Natural killer cell treated with Interleukin-12 subunit alpha and Interleukin-12 subunit beta and Interleukin-15 and Interleukin-18, amount 100 ng/mL, for 72 hours (primary cell): ENCODE measurements around the gene GLO1. TPM values are rescaled to one million over a fixed set of nuclear protein-coding genes. Genes with fewer than 3 reads are reported as not detected.

Experiments
- ATAC-seq, 2 donors: fragments of 150-1000 bp; cut with Tn5 transposase in 1 of 2; sonication (Bioruptor Pico), chemical (Tn5 transposase) in 1 of 2; 2 replicates each; pipeline ENCODE4 v1.10.0; 2021
- DNase-seq: peaks from one replicate; pipeline ENCODE4 v3.0.0; 2022; ENCODE audit warnings: low spot score
- H3K27ac Mint-ChIP-seq, 2 donors: 1 replicate in 1 of 2; 2 replicates in 1 of 2; pipeline ENCODE4 v1.8.0; 2022; ENCODE audit warnings: mixed read lengths in 2 of 2, mild to moderate bottlenecking in 1 of 2, moderate library complexity in 1 of 2
- H3K27me3 Mint-ChIP-seq, 2 donors: 1 replicate in 1 of 2; 2 replicates in 1 of 2; pipeline ENCODE4 v1.8.0; 2022; ENCODE audit warnings: mixed read lengths in 2 of 2
- H3K36me3 Mint-ChIP-seq: one replicate; pipeline ENCODE4 v1.8.0; 2022; ENCODE audit warnings: mixed read lengths
- H3K4me1 Mint-ChIP-seq, 2 donors: 1 replicate in 1 of 2; 2 replicates in 1 of 2; pipeline ENCODE4 v1.8.0; 2022; ENCODE audit warnings: low read depth in 2 of 2, mixed read lengths in 2 of 2, mild to moderate bottlenecking in 1 of 2
- H3K4me3 Mint-ChIP-seq: one replicate; pipeline ENCODE4 v1.8.0; 2022; ENCODE audit warnings: mixed read lengths
- H3K9me3 Mint-ChIP-seq: 2 replicates; pipeline ENCODE4 v1.8.0; 2022; ENCODE audit warnings: mixed read lengths
- total RNA-seq, 2 donors: library from RNA; stranded (reverse); gene quantifications; one replicate each; pipeline ENCODE4 v1.2.3, GENCODE V29; 2022

GLO1 gene
- total RNA-seq = 100 to 1,000 TPM in 1 of 2 donors, 10 to 100 TPM in 1; 83.4 to 127 TPM

GRCh38 chr6:38702558-38703397 lies at the start of gene GLO1:
Gene GLO1 (minus strand): TSS chr6:38703145. CDS start chr6:38703054, 91 bp downstream.
- peaks cover 9% of the 10 kb centered on the region for H3K9me3 Mint-ChIP-seq
- ATAC-seq = peak; percentile 100
- peaks cover 6 to 10% of the 10 kb centered on the region in 2 donors for H3K27me3 Mint-ChIP-seq
- H3K4me1 Mint-ChIP-seq = peaks cover 27 to 42% of the 10 kb centered on the region in 2 donors
- DNase-seq = peak; percentile 96
- peak within 1 kb of the TSS; percentile 94 for H3K4me3 Mint-ChIP-seq
- peak within 1 kb of the TSS; percentile 82 to 91 for H3K27ac Mint-ChIP-seq
- peaks cover 23% of the 10 kb centered on the region for H3K36me3 Mint-ChIP-seq

- Mint-ChIP-seq H3K9me3 (no peaks in the 10 kb centered on the region), H3K36me3 (no peaks in the 10 kb centered on the region), H3K27me3 (peaks cover 8% of the 10 kb centered on the region in 2 donors), H3K4me3 (no peak overlapping the region), H3K4me1 (no peaks in the 10 kb centered on the region), H3K27ac (no peak overlapping the region)
- DNase-seq (no peak), ATAC-seq (no peak)
Observed at GRCh38 chr6:38750968-38751615, 48.1 kb upstream of the GLO1 start.

GRCh38 chr6:38749473-38749872 lies 46.5 kb upstream of the GLO1 start:
- peaks cover 17 to 21% of the 10 kb centered on the region in 2 donors for H3K27me3 Mint-ChIP-seq
- peak overlapping the region; percentile 8 for H3K4me3 Mint-ChIP-seq
- H3K36me3 Mint-ChIP-seq = no peaks in the 10 kb centered on the region
- no peak for DNase-seq
- H3K9me3 Mint-ChIP-seq = no peaks in the 10 kb centered on the region
- peak overlapping the region in 1 of 2 donors; percentile 2 for H3K27ac Mint-ChIP-seq
- no peaks in the 10 kb centered on the region for H3K4me1 Mint-ChIP-seq
- ATAC-seq = peak in 1 of 2 donors; percentile 38

- H3K4me3 Mint-ChIP-seq = no peak overlapping the region
- no peaks in the 10 kb centered on the region for H3K9me3 Mint-ChIP-seq
- DNase-seq (no peak), ATAC-seq (no peak)
- H3K4me1 Mint-ChIP-seq = no peaks in the 10 kb centered on the region
- H3K27ac Mint-ChIP-seq = no peak overlapping the region
- peaks cover 17 to 49% of the 10 kb centered on the region in 2 donors for H3K27me3 Mint-ChIP-seq
- H3K36me3 Mint-ChIP-seq = no peaks in the 10 kb centered on the region
Observed at GRCh38 chr6:38739532-38739931, 36.6 kb upstream of the GLO1 start.

DNA sequence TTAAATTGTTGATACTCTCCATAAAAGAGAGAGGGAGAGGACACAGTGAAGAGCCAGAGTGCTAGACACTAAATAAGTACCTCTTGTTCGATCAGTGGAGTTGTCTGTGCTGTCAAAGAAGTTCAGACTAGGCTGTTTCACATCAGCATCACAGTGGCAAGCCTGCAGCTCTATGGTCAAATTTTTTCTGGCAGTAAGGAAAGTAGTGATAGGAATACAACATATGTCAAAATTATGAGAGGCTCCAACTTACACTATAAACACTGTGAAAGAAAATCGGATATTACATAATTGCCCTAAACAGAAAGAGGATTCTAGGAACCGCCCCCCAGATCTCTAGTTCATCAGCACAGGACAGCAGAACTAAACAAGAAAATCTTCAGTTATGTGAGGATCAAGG lies 35.3 kb upstream of the GLO1 start:
- DNase-seq = no peak
- H3K27ac Mint-ChIP-seq = no peak overlapping the region
- peaks cover 17 to 39% of the 10 kb centered on the region in 2 donors for H3K27me3 Mint-ChIP-seq
- no peak for ATAC-seq
- no peaks in the 10 kb centered on the region for H3K4me1 Mint-ChIP-seq
- H3K36me3 Mint-ChIP-seq = no peaks in the 10 kb centered on the region
- H3K9me3 Mint-ChIP-seq = no peaks in the 10 kb centered on the region
- no peak overlapping the region for H3K4me3 Mint-ChIP-seq

GRCh38 chr6:38736951-38737350 lies 34.0 kb upstream of the GLO1 start:
- H3K27me3 Mint-ChIP-seq = peaks cover 23 to 36% of the 10 kb centered on the region in 2 donors
- DNase-seq = no peak
- H3K4me1 Mint-ChIP-seq = no peaks in the 10 kb centered on the region
- H3K4me3 Mint-ChIP-seq = no peak overlapping the region
- H3K27ac Mint-ChIP-seq = no peak overlapping the region
- no peaks in the 10 kb centered on the region for H3K9me3 Mint-ChIP-seq
- no peaks in the 10 kb centered on the region for H3K36me3 Mint-ChIP-seq
- no peak for ATAC-seq

DNA sequence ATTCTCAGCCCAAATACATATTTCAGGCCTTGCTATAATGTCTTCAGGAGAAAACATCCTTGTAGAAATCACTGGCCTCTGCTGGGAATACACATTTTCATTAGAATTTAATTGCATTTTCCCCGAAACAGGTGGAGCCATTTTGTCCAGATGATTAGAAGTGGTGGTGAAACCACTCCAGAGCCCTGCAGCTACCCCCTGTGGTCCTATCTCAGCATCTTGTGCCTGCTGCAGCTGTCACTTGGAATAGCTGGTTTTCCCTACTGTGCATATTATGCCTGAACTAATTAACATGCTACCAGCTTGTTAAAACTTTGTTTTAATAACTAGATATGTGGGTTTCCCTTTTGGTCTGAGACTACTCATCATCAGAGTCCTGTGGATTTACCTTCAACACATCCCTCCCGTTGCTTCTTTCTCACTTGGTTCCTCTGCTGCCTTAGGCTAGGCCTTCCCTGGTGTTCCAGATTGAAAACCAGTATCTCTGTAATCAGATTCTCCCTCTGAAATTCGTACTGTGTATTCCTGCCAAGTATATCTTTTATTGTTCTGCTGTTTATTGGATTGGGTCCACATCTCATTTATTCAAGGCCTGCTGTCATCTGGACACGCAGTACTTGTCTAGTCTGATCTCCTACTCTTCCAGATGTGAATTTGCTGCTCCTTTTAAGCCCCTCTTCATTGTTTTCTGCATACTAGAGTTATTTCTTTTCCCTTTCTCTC lies 27.4 kb upstream of the GLO1 start:
- Mint-ChIP-seq H3K4me3 (no peak overlapping the region), H3K36me3 (no peaks in the 10 kb centered on the region), H3K27ac (no peak overlapping the region)

GRCh38 chr6:38728203-38728602 lies 25.3 kb upstream of the GLO1 start:
- DNase-seq (no peak), ATAC-seq (no peak)
- Mint-ChIP-seq H3K4me1 (peaks cover 9 to 17% of the 10 kb centered on the region in 2 donors), H3K9me3 (no peaks in the 10 kb centered on the region), H3K27me3 (peaks cover 7 to 10% of the 10 kb centered on the region in 2 donors), H3K27ac (no peak overlapping the region), H3K36me3 (no peaks in the 10 kb centered on the region), H3K4me3 (no peak overlapping the region)

More for the DNA sequence above, 27.4 kb upstream of the GLO1 start:
- ATAC-seq (no peak), DNase-seq (no peak)
- Mint-ChIP-seq H3K27me3 (peaks cover 9 to 16% of the 10 kb centered on the region in 2 donors), H3K4me1 (peaks cover 8 to 14% of the 10 kb centered on the region in 2 donors), H3K9me3 (no peaks in the 10 kb centered on the region)

GRCh38 chr6:38725414-38726183 lies 22.7 kb upstream of the GLO1 start:
- Mint-ChIP-seq H3K27ac (peak overlapping the region in 1 of 2 donors; percentile 5), H3K4me3 (peak overlapping the region; percentile 18), H3K9me3 (peaks cover 3% of the 10 kb centered on the region), H3K4me1 (peaks cover 9 to 17% of the 10 kb centered on the region in 2 donors), H3K36me3 (peaks cover 3% of the 10 kb centered on the region), H3K27me3 (peaks cover 5 to 8% of the 10 kb centered on the region in 2 donors)
- ATAC-seq (peak in 1 of 2 donors; percentile 52), DNase-seq (no peak)

DNA sequence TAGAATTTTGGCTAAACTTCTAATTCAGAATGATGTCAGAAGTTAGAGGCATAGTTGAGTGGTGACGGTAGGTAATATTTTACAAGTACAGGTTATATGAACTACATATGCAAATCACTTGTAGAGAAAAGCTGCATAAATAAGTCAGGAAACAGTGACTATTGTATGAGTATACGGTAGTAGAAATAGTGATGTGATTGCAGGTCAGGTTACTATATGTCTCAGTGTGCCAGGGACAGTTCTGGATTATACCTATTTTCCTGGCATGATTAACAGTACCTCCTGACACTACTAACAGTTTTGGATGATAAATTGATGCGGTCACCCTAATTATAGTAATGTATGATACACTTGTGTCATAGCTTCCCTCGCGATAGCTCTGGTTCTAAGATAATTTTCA lies 21.4 kb upstream of the GLO1 start:
- DNase-seq (no peak), ATAC-seq (no peak)
- Mint-ChIP-seq H3K27me3 (peaks cover 10 to 13% of the 10 kb centered on the region in 2 donors), H3K27ac (no peak overlapping the region), H3K9me3 (peaks cover 3% of the 10 kb centered on the region), H3K4me1 (peaks cover 9 to 17% of the 10 kb centered on the region in 2 donors), H3K36me3 (peaks cover 8% of the 10 kb centered on the region), H3K4me3 (no peak overlapping the region)

GRCh38 chr6:38723783-38724182 lies 20.8 kb upstream of the GLO1 start:
- Mint-ChIP-seq H3K4me1 (peaks cover 9 to 17% of the 10 kb centered on the region in 2 donors), H3K27ac (no peak overlapping the region), H3K36me3 (peaks cover 8% of the 10 kb centered on the region), H3K27me3 (peaks cover 15 to 17% of the 10 kb centered on the region in 2 donors), H3K9me3 (peaks cover 3% of the 10 kb centered on the region), H3K4me3 (no peak overlapping the region)
- ATAC-seq (no peak), DNase-seq (no peak)

DNA sequence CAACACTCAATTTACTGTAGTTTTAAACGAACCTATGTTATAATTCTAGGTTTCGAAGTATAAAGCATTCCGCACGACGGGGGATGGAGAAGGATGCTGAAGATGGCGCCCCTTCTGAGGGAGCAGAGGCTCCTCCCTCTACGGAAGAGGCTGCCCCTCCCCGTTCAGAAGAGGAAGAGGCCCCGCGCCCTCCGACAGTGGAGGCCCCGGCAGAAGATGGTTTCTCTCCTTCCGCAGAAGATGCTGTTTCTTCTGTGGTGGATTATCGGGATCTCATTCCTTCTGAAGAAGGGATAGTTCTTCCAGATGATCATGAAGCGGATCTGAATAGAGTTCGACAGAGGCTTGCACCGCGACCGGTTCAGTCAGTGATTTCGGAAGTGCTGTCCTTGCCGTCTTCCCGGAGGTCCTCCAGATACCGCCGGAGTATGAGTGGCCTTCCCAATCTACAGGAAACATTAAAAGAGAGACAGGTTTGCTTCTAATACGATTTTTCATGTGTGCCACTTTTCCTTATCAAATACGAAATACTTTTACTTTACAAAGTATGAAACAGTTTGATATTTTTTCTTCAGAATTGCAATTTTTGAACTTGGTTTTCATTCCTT lies 19.9 kb upstream of the GLO1 start:
- H3K27me3 Mint-ChIP-seq = peaks cover 18% of the 10 kb centered on the region in 2 donors
- H3K9me3 Mint-ChIP-seq = peaks cover 3% of the 10 kb centered on the region
- H3K36me3 Mint-ChIP-seq = peaks cover 8% of the 10 kb centered on the region
- H3K4me3 Mint-ChIP-seq = no peak overlapping the region
- no peak overlapping the region for H3K27ac Mint-ChIP-seq
- DNase-seq (no peak), ATAC-seq (no peak)
- H3K4me1 Mint-ChIP-seq = peaks cover 9 to 17% of the 10 kb centered on the region in 2 donors

GRCh38 chr6:38722038-38722437 lies 19.1 kb upstream of the GLO1 start:
- Mint-ChIP-seq H3K9me3 (peaks cover 3% of the 10 kb centered on the region), H3K27ac (no peak overlapping the region), H3K4me3 (no peak overlapping the region), H3K36me3 (peaks cover 8% of the 10 kb centered on the region), H3K4me1 (peaks cover 6 to 17% of the 10 kb centered on the region in 2 donors), H3K27me3 (peaks cover 18% of the 10 kb centered on the region in 2 donors)
- DNase-seq = no peak
- ATAC-seq = no peak
